Activated CD4-positive, alpha-beta T cell treated with anti-CD3 and anti-CD28 coated beads, Interleukin-2, amount 10 ng/mL, durations not matched to agents 7 days and 5 days (primary cell): ENCODE data around the gene TRAPPC5. TPM values are rescaled to one million over a fixed set of nuclear protein-coding genes. Genes with fewer than 3 reads are reported as not detected.

Experiments used
- CTCF ChIA-PET: fragments of 350-600 bp; sonication (Branson Sonifier 250); formaldehyde crosslinking; loops from one replicate; lab custom pipeline; 2021; ENCODE audit warnings: antibody characterized with exemption; lab: Charles Lee
- POLR2A ChIA-PET: fragments of 350-600 bp; sonication (Branson Sonifier 250); formaldehyde crosslinking; loops from one replicate; lab custom pipeline; 2021; ENCODE audit warnings: antibody characterized with exemption; lab: Charles Lee
- DNase-seq: peaks from one replicate; pipeline ENCODE4 v3.0.0-alpha.2; 2020
- H3K27ac Mint-ChIP-seq: one replicate; pipeline ENCODE4 v1.8.0; 2021; ENCODE audit warnings: mild to moderate bottlenecking, moderate library complexity, mixed read lengths
- H3K27me3 Mint-ChIP-seq: one replicate; pipeline ENCODE4 v1.8.0; 2021; ENCODE audit warnings: mixed read lengths
- H3K36me3 Mint-ChIP-seq: one replicate; pipeline ENCODE4 v1.8.0; 2021; ENCODE audit warnings: low read depth, mixed read lengths
- H3K4me1 Mint-ChIP-seq: one replicate; pipeline ENCODE4 v1.8.0; 2021; ENCODE audit warnings: mixed read lengths
- H3K4me3 Mint-ChIP-seq: one replicate; pipeline ENCODE4 v1.8.0; 2021; ENCODE audit warnings: mild to moderate bottlenecking, moderate library complexity, mixed read lengths
- H3K9me3 Mint-ChIP-seq: one replicate; pipeline ENCODE4 v1.8.0; 2021; ENCODE audit warnings: mixed read lengths
- total RNA-seq, 2 experiments: library from RNA; stranded (reverse); gene quantifications; one replicate each; pipeline ENCODE4 v1.2.3, GENCODE V29; 2021

Gene TRAPPC5
- total RNA-seq, 2 experiments from 2014 or later: 105 to 106 TPM

- POLR2A ChIA-PET: interaction anchor here (0.6 kb wide), 1 partner anchor 288 kb away, joined by 3 read pairs; no protein-coding TSS in a partner anchor
- DNase-seq: peak; percentile 86
- Mint-ChIP-seq H3K27ac (peak overlapping the region; percentile 76), H3K4me1 (peaks cover 16% of the 10 kb centered on the region), H3K36me3 (no peaks in the 10 kb centered on the region), H3K9me3 (no peaks in the 10 kb centered on the region), H3K4me3 (peak overlapping the region; percentile 47), H3K27me3 (peaks cover 2% of the 10 kb centered on the region)
- CTCF ChIA-PET: interaction anchor here (0.6 to 5.5 kb wide), 8 partner anchors 10 to 161 kb away, joined by 3 to 20 read pairs (median 4); partner anchors contain the start of gene TRAPPC5
Measured at GRCh38 chr19:7652061-7652641, 28.5 kb upstream of the TRAPPC5 start.

- H3K27me3 Mint-ChIP-seq: peaks cover 2% of the 10 kb centered on the region
- ChIA-PET POLR2A (no interaction called here), CTCF (interaction anchor here (0.9 to 2.8 kb wide), 3 partner anchors 10 to 26 kb away, joined by 3 to 12 read pairs (median 6); partner anchors contain the start of gene TRAPPC5)
- no peak for DNase-seq
- H3K4me1 Mint-ChIP-seq: peaks cover 35% of the 10 kb centered on the region
- H3K4me3 Mint-ChIP-seq: no peak overlapping the region
- H3K27ac Mint-ChIP-seq: no peak overlapping the region
- no peaks in the 10 kb centered on the region for H3K36me3 Mint-ChIP-seq
- no peaks in the 10 kb centered on the region for H3K9me3 Mint-ChIP-seq
Measured at GRCh38 chr19:7654401-7654800, 26.2 kb upstream of the TRAPPC5 start.

GRCh38 chr19:7655581-7655980 lies 25.1 kb upstream of the TRAPPC5 start:
- no peaks in the 10 kb centered on the region for H3K9me3 Mint-ChIP-seq
- H3K4me3 Mint-ChIP-seq: no peak overlapping the region
- no peak for DNase-seq
- H3K27ac Mint-ChIP-seq: no peak overlapping the region
- H3K4me1 Mint-ChIP-seq: peaks cover 35% of the 10 kb centered on the region
- no peaks in the 10 kb centered on the region for H3K36me3 Mint-ChIP-seq
- ChIA-PET CTCF (interaction anchor here (0.9 to 2.8 kb wide), 2 partner anchors 17 to 25 kb away, joined by 3 to 12 read pairs; partner anchors contain the start of gene TRAPPC5), POLR2A (no interaction called here)
- H3K27me3 Mint-ChIP-seq: peaks cover 2% of the 10 kb centered on the region

- Mint-ChIP-seq H3K36me3 (no peaks in the 10 kb centered on the region), H3K4me3 (no peak overlapping the region), H3K27me3 (no peaks in the 10 kb centered on the region), H3K27ac (peak overlapping the region; percentile 9), H3K9me3 (no peaks in the 10 kb centered on the region), H3K4me1 (peaks cover 31% of the 10 kb centered on the region)
- POLR2A ChIA-PET: no interaction called here
- CTCF ChIA-PET: interaction anchor here (0.6 to 1.7 kb wide), 5 partner anchors 15 to 536 kb away, joined by 3 to 5 read pairs (median 3); partner anchors contain the start of genes PCP2 and TRAPPC5
- no peak for DNase-seq
Measured at GRCh38 chr19:7657131-7657751, 23.4 kb upstream of the TRAPPC5 start.

- H3K9me3 Mint-ChIP-seq: no peaks in the 10 kb centered on the region
- no peaks in the 10 kb centered on the region for H3K36me3 Mint-ChIP-seq
- POLR2A ChIA-PET: no interaction called here
- no peaks in the 10 kb centered on the region for H3K27me3 Mint-ChIP-seq
- H3K4me3 Mint-ChIP-seq: peak overlapping the region; percentile 71
- CTCF ChIA-PET: interaction anchor here (1.6 to 1.7 kb wide), 2 partner anchors 22 to 90 kb away, joined by 3 to 5 read pairs; partner anchors contain the start of gene TRAPPC5
- H3K4me1 Mint-ChIP-seq: peaks cover 23% of the 10 kb centered on the region
- peak overlapping the region; percentile 87 for H3K27ac Mint-ChIP-seq
- DNase-seq: peak; percentile 74
Measured at GRCh38 chr19:7658219-7658686, 22.4 kb upstream of the TRAPPC5 start.

- Mint-ChIP-seq H3K27ac (no peak overlapping the region), H3K36me3 (no peaks in the 10 kb centered on the region), H3K4me3 (no peak overlapping the region), H3K27me3 (peaks cover 3% of the 10 kb centered on the region), H3K9me3 (no peaks in the 10 kb centered on the region), H3K4me1 (peaks cover 21% of the 10 kb centered on the region)
- POLR2A ChIA-PET: no interaction called here
- CTCF ChIA-PET: interaction anchor here (0.5 to 2.9 kb wide), 3 partner anchors 19 to 167 kb away, joined by 3 to 13 read pairs (median 3); partner anchors contain the start of genes STXBP2 and TRAPPC5
- DNase-seq: no peak
Measured at GRCh38 chr19:7661744-7662538, 18.7 kb upstream of the TRAPPC5 start.

GRCh38 chr19:7662657-7663056 lies 18.0 kb upstream of the TRAPPC5 start:
- Mint-ChIP-seq H3K4me3 (no peak overlapping the region), H3K27ac (no peak overlapping the region), H3K4me1 (peaks cover 14% of the 10 kb centered on the region), H3K9me3 (no peaks in the 10 kb centered on the region), H3K27me3 (peaks cover 4% of the 10 kb centered on the region), H3K36me3 (no peaks in the 10 kb centered on the region)
- ChIA-PET CTCF (interaction anchor here (0.6 to 2.9 kb wide), 2 partner anchors 18 kb away, joined by 3 to 13 read pairs; partner anchors contain the start of gene TRAPPC5), POLR2A (no interaction called here)
- DNase-seq: no peak

GRCh38 chr19:7663706-7664105 lies 16.9 kb upstream of the TRAPPC5 start:
- H3K27ac Mint-ChIP-seq: no peak overlapping the region
- H3K9me3 Mint-ChIP-seq: no peaks in the 10 kb centered on the region
- no peak for DNase-seq
- peaks cover 4% of the 10 kb centered on the region for H3K4me1 Mint-ChIP-seq
- H3K36me3 Mint-ChIP-seq: no peaks in the 10 kb centered on the region
- POLR2A ChIA-PET: no interaction called here
- CTCF ChIA-PET: interaction anchor here (0.8 to 2.0 kb wide), 3 partner anchors 11 to 26 kb away, joined by 3 to 6 read pairs (median 4); partner anchors contain the start of gene TRAPPC5
- no peak overlapping the region for H3K4me3 Mint-ChIP-seq
- H3K27me3 Mint-ChIP-seq: peaks cover 7% of the 10 kb centered on the region

GRCh38 chr19:7665076-7665475 lies 15.6 kb upstream of the TRAPPC5 start:
- H3K9me3 Mint-ChIP-seq: no peaks in the 10 kb centered on the region
- H3K36me3 Mint-ChIP-seq: no peaks in the 10 kb centered on the region
- H3K27ac Mint-ChIP-seq: no peak overlapping the region
- DNase-seq: no peak
- CTCF ChIA-PET: interaction anchor here (2.0 kb wide), 1 partner anchor 16 kb away, joined by 6 read pairs; the partner anchor contains the start of gene TRAPPC5
- H3K27me3 Mint-ChIP-seq: peaks cover 13% of the 10 kb centered on the region
- POLR2A ChIA-PET: no interaction called here
- no peak overlapping the region for H3K4me3 Mint-ChIP-seq
- peaks cover 6% of the 10 kb centered on the region for H3K4me1 Mint-ChIP-seq

- no peak for DNase-seq
- Mint-ChIP-seq H3K4me3 (no peak within 1 kb of the TSS), H3K36me3 (no peaks in the 10 kb centered on the region), H3K27ac (no peak within 1 kb of the TSS), H3K4me1 (peaks cover 16% of the 10 kb centered on the region), H3K27me3 (peaks cover 26% of the 10 kb centered on the region), H3K9me3 (no peaks in the 10 kb centered on the region)
- ChIA-PET CTCF (interaction anchor here (1.9 to 3.2 kb wide), 2 partner anchors 12 to 314 kb away, joined by 4 to 20 read pairs; partner anchors contain the start of gene TRAPPC5), POLR2A (interaction anchor here (0.7 kb wide), 1 partner anchor 180 kb away, joined by 3 read pairs; no protein-coding TSS in a partner anchor)
Measured at GRCh38 chr19:7668842-7669241, 11.8 kb upstream of the TRAPPC5 start, which contains the start of gene RETN. Gene RETN, plus strand, starts transcription at chr19:7669049. Its CDS starts 278 bp downstream, at chr19:7669327.

GRCh38 chr19:7669641-7670040 lies 11.0 kb upstream of the TRAPPC5 start:
- H3K9me3 Mint-ChIP-seq: no peaks in the 10 kb centered on the region
- H3K27me3 Mint-ChIP-seq: peaks cover 26% of the 10 kb centered on the region
- POLR2A ChIA-PET: no interaction called here
- no peak overlapping the region for H3K4me3 Mint-ChIP-seq
- no peak overlapping the region for H3K27ac Mint-ChIP-seq
- H3K4me1 Mint-ChIP-seq: peaks cover 22% of the 10 kb centered on the region
- H3K36me3 Mint-ChIP-seq: no peaks in the 10 kb centered on the region
- DNase-seq: no peak
- CTCF ChIA-PET: interaction anchor here (1.9 to 3.2 kb wide), 2 partner anchors 11 to 315 kb away, joined by 4 to 20 read pairs; partner anchors contain the start of gene TRAPPC5
